Thoracic aorta (tissue), 2 donors: ENCODE measurements around the gene ARHGAP32. TPM values are rescaled to one million over a fixed set of nuclear protein-coding genes. Genes with fewer than 3 reads are reported as not detected.

Experiments
- ATAC-seq: fragments of 150-250 bp; one replicate; pipeline ENCODE4 v1.8.0; 2017; ENCODE audit warnings: low read depth; ENCODE audit not compliant: insufficient number of reproducible peaks, low FRiP score
- DNase-seq: peaks from one replicate; pipeline ENCODE4 v3.0.0-alpha.2; 2020; ENCODE audit warnings: low spot score
- H3K27ac ChIP-seq, 2 donors: fragments of 200-600 bp; sonication (generic); 1 replicate in 1 of 2; 2 replicates in 1 of 2; pipeline ENCODE4 v1.5.1; 2016; ENCODE audit warnings: mild to moderate bottlenecking in 2 of 2, moderate library complexity in 2 of 2
- H3K27me3 ChIP-seq: fragments of 200-600 bp; sonication (generic); replicated peaks from 2 replicates; pipeline ENCODE4 v1.6.0; 2016; ENCODE audit warnings: mild to moderate bottlenecking; ENCODE audit not compliant: insufficient read depth
- H3K36me3 ChIP-seq: fragments of 200-600 bp; sonication (generic); one replicate; pipeline ENCODE4 v1.5.1; 2016
- H3K4me1 ChIP-seq, 2 donors: fragments of 200-600 bp; sonication (generic); 1 replicate in 1 of 2; 2 replicates in 1 of 2; pipeline versions ENCODE4 v1.5.1 to v1.6.0; 2016; ENCODE audit warnings: low read depth in 2 of 2, mild to moderate bottlenecking in 1 of 2; ENCODE audit not compliant: control insufficient read depth in 1 of 2
- H3K4me3 ChIP-seq: fragments of 200-600 bp; sonication (generic); 2 replicates; pipeline ENCODE4 v1.5.1; 2016; ENCODE audit warnings: mild to moderate bottlenecking
- H3K9me3 ChIP-seq: fragments of 200-600 bp; sonication (generic); 2 replicates; pipeline ENCODE4 v1.5.1; 2016
- CTCF ChIP-seq: fragments of 200-600 bp; sonication (generic); IDR thresholded peaks from one replicate; pipeline ENCODE4 v1.5.1; 2019; ENCODE audit warnings: antibody characterized with exemption
- total RNA-seq, 2 donors: library from RNA; depleted of rRNA; stranded (reverse); fragments of >200 nt; gene quantifications; one replicate each; pipeline versions ENCODE4 v1.1.0 to v1.2.3, GENCODE V29; 2016

Gene ARHGAP32
- total RNA-seq, 2 donors from 2014 or later: 7.9 to 13.8 TPM

DNA sequence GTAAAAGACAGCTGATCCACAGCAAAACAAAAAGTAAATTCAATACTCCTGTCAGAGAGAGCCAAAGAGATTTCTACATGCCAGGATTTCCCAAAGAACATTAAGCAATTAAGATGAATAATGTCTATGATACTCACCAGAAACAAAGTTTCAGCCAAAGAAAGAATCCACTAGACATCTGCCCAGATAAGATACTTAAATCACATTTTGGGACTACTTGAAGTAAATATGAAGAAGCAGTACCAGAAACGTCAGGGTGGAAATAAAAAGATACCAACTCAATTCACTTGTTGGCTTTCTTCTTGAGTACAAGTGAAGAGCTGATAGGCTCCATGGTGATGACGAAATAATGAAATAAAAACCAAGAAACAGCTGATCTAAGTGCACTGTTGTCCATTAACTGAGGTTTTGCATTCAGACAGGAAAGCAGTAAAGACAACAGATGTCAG, 31.6 kb upstream of the ARHGAP32 start:
- no peak for TF ChIP-seq CTCF
- DNase-seq (no peak), ATAC-seq (no peak)
- peaks cover 0 to 16% of the 10 kb centered on the region in 2 donors for H3K4me1 ChIP-seq
- no peaks in the 10 kb centered on the region for H3K27me3 ChIP-seq
- H3K9me3 ChIP-seq: peaks cover 19% of the 10 kb centered on the region
- H3K4me3 ChIP-seq: no peak overlapping the region
- no peak overlapping the region for H3K27ac ChIP-seq
- no peaks in the 10 kb centered on the region for H3K36me3 ChIP-seq

- peaks cover 0 to 16% of the 10 kb centered on the region in 2 donors for H3K4me1 ChIP-seq
- TF ChIP-seq CTCF: no peak
- ATAC-seq (no peak), DNase-seq (no peak)
- H3K27ac ChIP-seq: no peak overlapping the region
- no peaks in the 10 kb centered on the region for H3K27me3 ChIP-seq
- H3K4me3 ChIP-seq: no peak overlapping the region
- H3K9me3 ChIP-seq: peaks cover 19% of the 10 kb centered on the region
- H3K36me3 ChIP-seq: no peaks in the 10 kb centered on the region
Measured at GRCh38 chr11:129223260-129223659, 31.1 kb upstream of the ARHGAP32 start.

DNA sequence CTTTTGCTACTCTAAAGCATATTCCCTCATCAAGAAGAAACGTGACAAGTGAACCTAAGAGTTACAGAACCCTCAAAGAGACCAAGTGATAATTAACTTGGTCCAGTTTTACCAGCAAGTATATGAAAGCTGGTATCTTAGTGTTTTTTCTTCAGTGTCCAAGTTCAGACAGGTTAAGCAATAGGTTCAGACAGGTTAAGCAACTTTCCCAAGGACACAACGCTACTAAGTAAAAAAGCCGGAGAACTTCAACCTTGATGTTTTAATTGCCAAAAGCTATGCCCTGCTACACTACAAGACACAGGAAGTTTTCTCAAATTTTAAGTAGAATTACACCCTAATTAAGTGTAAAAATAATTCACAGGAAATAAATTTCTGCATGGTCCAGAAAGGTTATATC, 30.0 kb upstream of the ARHGAP32 start:
- ATAC-seq: no peak
- peaks cover 0 to 16% of the 10 kb centered on the region in 2 donors for H3K4me1 ChIP-seq
- no peak for TF ChIP-seq CTCF
- H3K4me3 ChIP-seq: no peak overlapping the region
- H3K27ac ChIP-seq: no peak overlapping the region
- peaks cover 15% of the 10 kb centered on the region for H3K9me3 ChIP-seq
- no peak for DNase-seq
- no peaks in the 10 kb centered on the region for H3K27me3 ChIP-seq
- no peaks in the 10 kb centered on the region for H3K36me3 ChIP-seq

GRCh38 chr11:129215506-129216245, 23.6 kb upstream of the ARHGAP32 start:
- no peaks in the 10 kb centered on the region for H3K9me3 ChIP-seq
- no peak for TF ChIP-seq CTCF
- H3K36me3 ChIP-seq: no peaks in the 10 kb centered on the region
- H3K4me3 ChIP-seq: no peak overlapping the region
- H3K4me1 ChIP-seq: no peaks in the 10 kb centered on the region
- DNase-seq: no peak
- H3K27me3 ChIP-seq: no peaks in the 10 kb centered on the region
- no peak for ATAC-seq
- no peak overlapping the region for H3K27ac ChIP-seq

DNA sequence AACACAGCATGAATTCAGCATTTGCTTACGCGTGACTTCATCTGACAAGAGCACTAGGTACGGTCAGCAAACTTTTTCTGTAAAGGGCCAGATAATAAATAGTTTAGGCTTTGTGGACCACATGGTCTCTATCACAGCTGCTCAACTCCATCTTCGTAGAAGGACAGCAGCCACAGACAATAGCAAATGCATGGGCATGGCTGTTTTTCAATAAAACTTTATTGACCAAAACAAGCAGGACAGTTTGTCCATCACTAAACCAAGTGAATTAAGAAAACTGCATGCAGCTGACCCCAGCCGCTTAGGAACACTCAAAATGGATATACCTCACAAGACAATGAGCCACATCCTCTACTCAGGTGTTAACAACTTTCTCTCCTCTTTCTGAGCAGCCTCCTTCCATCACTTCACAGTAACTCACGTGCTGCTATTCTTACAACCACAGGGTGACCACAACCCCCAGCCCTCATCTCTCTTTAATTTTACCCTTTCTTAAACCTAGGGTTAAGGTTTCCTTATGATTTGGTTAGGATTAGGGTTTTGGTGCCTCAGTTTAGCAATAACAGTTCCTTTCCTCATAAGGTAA, 22.7 kb upstream of the ARHGAP32 start:
- Histone ChIP-seq H3K4me3 (no peak overlapping the region), H3K36me3 (no peaks in the 10 kb centered on the region), H3K27me3 (no peaks in the 10 kb centered on the region), H3K27ac (no peak overlapping the region), H3K4me1 (no peaks in the 10 kb centered on the region), H3K9me3 (no peaks in the 10 kb centered on the region)
- TF ChIP-seq CTCF: no peak
- DNase-seq (no peak), ATAC-seq (no peak)
